GM13976 (cell line): ENCODE results near the gene SLC28A3.

Source experiments
- DNase-seq: peaks from one replicate; pipeline ENCODE4 v3.0.0; 2012; ENCODE audit warnings: low spot score
- CTCF ChIP-seq: IDR thresholded peaks from 2 replicates; pipeline ENCODE4 v1.5.1; 2012; ENCODE audit warnings: borderline replicate concordance, mild to moderate bottlenecking; ENCODE audit not compliant: insufficient read depth; ENCODE audit errors: extremely low read depth, missing control alignments, control extremely low read depth
- in situ Hi-C: fragments of 300-500 bp; cut with MboI; formaldehyde crosslinking; loops from one replicate; pipeline ENCODE4 v1.12.0; 2022; ENCODE audit warnings: low sequenced_read_pairs, mixed read lengths, inconsistent platforms; ENCODE audit not compliant: unreplicated experiment

SLC28A3 gene

GRCh38 chr9:84296146-84296843, 44.3 kb downstream of the SLC28A3 start:
- in situ Hi-C loops, result no loop called here
- no peak for TF ChIP-seq CTCF

GRCh38 chr9:84294241-84294950, 46.2 kb downstream of the SLC28A3 start:
- DNase-seq, result no peak
- in situ Hi-C loops, result no loop called here

More at GRCh38 chr9:84296146-84296843, 44.3 kb downstream of the SLC28A3 start:
- DNase-seq, result peak; percentile 51

GRCh38 chr9:84293001-84293798, 47.4 kb downstream of the SLC28A3 start:
- DNase-seq, result peak; percentile 41
- in situ Hi-C loops, result no loop called here
- TF ChIP-seq CTCF, result no peak

More at GRCh38 chr9:84294241-84294950, 46.2 kb downstream of the SLC28A3 start:
- TF ChIP-seq CTCF, result peak; percentile 24

GRCh38 chr9:84285381-84285780, 55.2 kb downstream of the SLC28A3 start:
- in situ Hi-C loops, result no loop called here
- no peak for TF ChIP-seq CTCF
- DNase-seq, result peak; percentile 34

- TF ChIP-seq CTCF, result no peak
- no peak for DNase-seq
- in situ Hi-C loops, result no loop called here
Observed at GRCh38 chr9:84283946-84284345, 56.6 kb downstream of the SLC28A3 start.

GRCh38 chr9:84278130-84278529, 62.4 kb downstream of the SLC28A3 start:
- DNase-seq, result no peak
- no peak for TF ChIP-seq CTCF
- in situ Hi-C loops, result no loop called here
